IPS DF 4.7 (cell line): ENCODE results near the gene FXN.
"Not testable (repeated sequence)": the region's sequence is repeated elsewhere in the genome, so short reads cannot be mapped to it uniquely, and the experiment has no call there.

Experiments
- DNase-seq: peaks from one replicate; pipeline ENCODE4 v3.0.0-alpha.2; 2013; ENCODE audit warnings: low spot score; ENCODE audit errors: extremely low read depth

The FXN gene

DNA sequence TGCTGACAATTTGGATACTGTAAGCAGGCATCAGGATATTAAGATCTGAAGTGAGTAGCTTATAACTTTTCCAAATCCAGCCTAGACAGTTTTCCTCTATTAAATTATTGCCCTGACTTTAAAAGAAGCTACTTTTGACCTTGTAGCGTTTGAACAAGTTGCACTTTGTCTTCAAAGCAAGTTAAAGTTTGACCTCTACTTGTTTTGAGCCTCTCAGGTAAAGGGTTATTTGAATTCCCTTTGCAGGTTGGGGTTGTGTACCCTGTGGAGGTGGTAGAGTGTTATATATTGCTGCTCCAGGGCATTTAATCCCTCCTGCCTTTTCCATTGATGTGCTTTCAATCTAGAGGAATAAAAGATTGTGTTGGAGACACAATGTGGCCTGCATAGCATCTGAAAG is 30.1 kb downstream of the FXN start:
- DNase-seq = no peak

DNA sequence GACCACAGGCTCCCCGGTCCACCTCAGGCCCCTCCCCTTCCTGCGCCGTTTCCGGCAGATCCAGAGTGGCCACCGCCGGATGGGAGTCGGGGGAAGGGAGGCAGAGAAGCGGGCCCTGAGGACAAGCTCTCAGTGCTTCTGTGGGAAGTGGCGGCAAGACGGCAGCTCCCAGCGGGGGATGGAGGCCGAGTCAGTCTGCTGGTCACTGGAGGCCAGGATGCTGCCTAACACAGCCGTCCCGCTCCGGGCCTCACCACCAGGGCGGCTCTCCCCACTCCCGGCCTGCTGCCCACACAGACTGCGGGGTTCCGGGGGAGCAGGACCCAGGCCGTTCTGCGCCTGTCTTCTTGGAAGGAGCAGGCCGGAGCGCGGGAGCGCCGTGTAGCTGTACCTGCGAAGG is 31.4 kb downstream of the FXN start:
- DNase-seq = no peak

DNA sequence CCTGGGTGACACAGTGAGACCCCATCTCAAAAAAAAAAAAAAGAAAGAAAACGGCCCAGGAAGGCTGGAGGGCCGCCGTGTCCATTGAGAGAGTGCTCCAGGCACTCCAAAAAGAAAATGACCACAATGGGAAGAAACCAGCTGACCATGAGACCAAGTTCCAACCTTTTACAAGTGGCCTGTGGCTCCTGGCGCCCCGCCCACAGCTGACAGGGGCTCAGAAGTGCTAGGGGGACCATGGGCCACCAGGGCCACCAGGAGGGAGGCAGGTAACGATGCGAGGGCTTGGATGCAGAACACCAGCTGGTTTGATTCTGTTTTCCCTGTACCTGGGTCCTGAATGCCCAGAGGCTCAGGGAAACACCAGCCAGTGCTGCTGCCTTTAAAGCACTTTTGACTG is 34.6 kb downstream of the FXN start:
- DNase-seq = no peak

DNA sequence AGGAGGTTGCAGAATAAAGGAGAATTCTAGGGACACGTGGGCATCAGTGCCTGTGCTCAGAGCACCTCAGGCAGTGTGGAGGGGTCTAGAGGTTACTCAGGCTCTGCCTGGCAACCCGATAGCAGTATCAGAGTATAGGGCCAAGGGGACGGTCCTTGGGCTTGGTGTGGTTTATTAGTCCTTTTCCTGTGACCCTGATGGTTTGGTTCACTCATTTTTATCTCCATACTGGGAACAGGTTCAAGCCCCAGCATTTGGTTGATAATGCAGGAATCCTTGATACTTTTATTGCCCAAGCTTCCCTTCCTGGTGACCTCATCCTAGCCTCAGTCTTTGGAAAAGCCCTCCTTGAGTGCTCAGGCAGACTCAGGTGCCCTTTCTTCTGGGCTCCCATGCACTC is 35.5 kb downstream of the FXN start:
- DNase-seq = no peak

DNA sequence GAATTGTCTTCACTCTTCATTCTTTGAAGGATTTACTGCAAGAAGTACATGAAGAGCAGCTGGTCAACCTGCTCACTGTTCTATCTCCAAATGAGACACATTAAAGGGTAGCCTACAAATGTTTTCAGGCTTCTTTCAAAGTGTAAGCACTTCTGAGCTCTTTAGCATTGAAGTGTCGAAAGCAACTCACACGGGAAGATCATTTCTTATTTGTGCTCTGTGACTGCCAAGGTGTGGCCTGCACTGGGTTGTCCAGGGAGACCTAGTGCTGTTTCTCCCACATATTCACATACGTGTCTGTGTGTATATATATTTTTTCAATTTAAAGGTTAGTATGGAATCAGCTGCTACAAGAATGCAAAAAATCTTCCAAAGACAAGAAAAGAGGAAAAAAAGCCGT is 37.6 kb downstream of the FXN start:
- DNase-seq = no peak

DNA sequence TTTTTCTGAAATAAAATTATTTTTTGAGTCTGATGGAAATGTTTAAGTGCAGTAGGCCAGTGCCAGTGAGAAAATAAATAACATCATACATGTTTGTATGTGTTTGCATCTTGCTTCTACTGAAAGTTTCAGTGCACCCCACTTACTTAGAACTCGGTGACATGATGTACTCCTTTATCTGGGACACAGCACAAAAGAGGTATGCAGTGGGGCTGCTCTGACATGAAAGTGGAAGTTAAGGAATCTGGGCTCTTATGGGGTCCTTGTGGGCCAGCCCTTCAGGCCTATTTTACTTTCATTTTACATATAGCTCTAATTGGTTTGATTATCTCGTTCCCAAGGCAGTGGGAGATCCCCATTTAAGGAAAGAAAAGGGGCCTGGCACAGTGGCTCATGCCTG is 39.2 kb downstream of the FXN start:
- DNase-seq = no peak

DNA sequence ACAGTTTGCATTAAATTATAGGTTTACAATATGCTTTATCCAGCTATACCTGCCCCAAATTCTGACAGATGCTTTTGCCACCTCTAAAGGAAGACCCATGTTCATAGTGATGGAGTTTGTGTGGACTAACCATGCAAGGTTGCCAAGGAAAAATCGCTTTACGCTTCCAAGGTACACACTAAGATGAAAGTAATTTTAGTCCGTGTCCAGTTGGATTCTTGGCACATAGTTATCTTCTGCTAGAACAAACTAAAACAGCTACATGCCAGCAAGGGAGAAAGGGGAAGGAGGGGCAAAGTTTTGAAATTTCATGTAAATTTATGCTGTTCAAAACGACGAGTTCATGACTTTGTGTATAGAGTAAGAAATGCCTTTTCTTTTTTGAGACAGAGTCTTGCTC is 41.0 kb downstream of the FXN start:
- DNase-seq = no peak

DNA sequence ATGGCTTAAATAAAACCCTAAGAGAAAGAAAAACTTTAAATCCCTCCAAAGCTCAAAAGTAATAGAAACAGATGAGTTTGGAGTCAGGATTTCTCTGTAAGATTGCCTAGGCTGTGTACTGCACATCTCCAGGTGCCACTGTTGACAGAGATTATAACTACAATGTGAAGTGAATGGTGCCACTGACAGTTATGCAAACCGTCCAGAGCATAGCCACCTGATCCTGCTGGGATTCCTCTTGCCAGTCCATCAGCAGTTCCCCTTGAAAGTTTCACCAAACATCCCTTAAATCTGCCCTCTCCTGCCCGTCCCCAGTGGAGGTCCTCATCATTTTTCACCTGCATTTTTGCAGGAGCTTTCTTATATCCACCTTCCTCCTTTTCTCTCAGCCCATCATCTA is 42.5 kb downstream of the FXN start:
- no peak for DNase-seq

DNA sequence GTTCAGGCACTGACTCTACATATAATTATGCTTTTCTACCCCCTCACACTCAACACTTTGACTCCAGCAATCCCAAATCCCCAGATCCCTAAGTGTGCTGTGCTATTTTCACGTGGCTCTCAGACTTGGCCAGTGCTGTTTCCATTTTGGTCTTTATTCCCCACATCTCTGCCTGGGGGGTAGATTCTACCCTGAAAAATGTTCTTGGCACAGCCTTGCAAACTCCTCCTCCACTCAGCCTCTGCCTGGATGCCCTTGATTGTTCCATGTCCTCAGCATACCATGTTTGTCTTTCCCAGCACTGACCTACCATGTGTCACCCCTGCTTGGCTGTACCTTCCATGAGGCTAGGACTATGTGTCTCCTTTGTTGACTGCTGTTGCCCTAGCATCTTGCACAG is 43.0 kb downstream of the FXN start:
- no peak for DNase-seq

DNA sequence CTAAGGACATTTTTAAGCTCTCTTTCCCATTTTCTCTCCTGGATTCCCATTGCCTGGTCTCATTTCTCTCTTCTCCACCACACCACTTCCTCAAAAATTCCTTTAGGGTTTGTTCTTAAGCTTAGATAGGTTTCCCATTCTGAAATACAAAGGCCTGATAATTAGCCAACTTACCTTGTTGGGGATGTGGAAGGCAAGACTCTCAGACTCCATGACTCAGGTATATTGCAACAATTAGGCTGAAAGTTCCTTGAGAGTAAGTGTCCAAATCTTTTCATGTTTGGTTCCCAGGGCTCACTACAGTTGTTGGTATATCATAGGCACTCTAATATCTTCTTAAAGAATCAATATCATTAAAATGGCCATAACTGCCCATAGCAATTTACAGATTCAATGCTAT is 43.6 kb downstream of the FXN start:
- DNase-seq = no peak

DNA sequence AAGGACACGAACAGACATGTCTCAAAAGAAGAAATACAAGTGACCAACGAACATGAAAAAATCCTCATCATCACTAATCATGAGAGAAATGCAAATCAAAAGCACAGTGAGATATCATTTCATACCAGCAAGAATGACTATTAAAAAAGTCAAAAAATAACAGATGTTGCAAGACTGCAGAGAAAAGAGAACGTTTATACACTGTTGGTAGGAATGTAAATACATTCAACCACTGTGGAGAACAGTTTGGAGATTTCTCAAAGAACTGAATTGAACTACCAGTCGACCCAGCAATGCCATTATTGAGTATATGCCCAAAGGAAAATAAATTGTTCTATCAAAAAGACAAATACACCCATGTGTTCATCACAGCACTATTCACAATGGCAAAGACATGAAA is 45.7 kb downstream of the FXN start:
- DNase-seq = no peak

DNA sequence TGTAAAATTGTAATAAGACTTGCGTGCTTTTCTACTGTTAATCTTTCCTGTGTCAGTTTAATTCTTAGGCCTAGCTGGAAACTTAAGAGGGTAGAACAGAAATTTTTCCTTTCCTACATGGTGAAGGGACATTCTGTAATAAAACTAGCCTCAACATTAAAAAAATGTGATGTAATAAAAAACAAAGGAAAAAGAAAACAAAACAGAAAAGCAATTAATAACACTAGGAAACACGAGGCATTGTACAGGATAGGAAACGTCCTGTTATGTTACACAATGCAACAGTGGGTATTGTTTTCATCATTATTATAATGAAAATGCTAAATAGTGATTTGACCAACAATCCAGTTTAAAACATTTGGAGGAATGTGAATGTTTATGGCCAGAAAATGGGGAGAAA is 47.8 kb downstream of the FXN start:
- no peak for DNase-seq

DNA sequence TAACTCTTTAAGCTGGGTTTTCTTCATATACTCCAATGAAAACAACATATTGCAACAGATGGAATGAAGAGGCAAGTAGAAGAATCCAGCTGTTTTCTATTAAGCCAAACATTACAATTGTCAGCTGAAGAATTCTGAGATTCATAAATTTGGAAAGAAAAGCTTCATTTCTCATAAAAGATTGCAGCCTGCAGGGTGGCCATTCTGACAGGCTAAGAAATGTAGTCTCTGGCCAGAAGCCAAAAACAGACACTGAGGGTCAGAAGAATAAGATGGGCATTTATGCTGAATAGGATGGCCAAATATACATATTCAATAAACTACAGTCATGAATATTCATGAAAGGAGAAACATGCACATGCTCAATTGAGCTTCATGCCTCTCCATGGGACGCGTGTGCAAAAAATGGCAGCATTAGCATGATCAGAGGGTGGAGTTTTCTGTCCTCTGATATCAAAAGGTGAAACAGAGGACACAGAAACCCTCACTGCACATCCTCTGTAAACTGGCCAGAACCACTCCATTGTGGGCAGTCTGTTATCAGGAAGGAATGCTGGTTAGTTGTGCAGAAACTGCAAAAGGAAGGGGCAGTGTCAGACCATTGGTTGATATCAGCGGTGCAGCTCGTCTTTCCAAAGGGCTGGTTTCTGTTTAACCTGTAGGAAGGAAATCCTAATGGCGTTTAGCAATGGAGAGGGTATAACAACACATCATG is 50.2 kb downstream of the FXN start:
- no peak for DNase-seq

DNA sequence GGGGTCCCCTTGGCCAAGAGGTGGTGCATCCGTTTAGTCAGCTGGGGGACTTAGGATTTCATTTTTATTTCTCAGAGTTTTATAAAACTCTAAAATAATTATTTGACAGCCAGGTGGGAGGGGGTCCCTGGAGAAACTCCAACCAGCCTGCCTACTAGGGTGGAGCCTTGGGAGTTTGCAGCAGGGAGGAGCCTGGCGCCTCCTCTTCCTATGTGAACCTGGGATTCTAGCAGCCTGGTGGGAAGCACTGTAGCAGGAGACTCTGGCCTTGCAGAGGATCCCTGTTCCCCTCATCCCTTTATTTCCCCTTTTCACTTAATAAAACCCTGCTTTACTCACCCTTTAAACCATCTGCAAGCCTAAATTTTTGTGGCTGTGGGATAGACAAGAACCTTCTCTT is 50.8 kb downstream of the FXN start:
- no peak for DNase-seq

DNA sequence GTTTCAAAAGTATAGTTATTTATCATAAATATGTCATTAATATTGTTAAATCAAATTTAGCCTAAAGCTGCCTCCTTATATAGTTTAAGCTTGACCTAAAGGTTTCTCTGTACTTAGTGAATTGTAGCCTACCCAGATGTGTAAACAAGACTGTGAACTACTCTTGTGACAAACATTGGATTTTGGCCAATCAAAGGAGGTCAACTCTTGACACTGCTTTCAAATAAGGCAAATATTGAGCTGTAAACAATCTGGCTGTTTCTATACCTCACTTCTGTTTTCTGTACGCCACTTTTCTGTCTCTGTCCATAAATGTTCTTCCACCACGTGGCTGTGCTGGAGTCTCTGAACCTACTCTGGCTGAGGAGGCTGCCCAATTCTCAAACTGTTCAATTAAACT is 51.2 kb downstream of the FXN start:
- no peak for DNase-seq

DNA sequence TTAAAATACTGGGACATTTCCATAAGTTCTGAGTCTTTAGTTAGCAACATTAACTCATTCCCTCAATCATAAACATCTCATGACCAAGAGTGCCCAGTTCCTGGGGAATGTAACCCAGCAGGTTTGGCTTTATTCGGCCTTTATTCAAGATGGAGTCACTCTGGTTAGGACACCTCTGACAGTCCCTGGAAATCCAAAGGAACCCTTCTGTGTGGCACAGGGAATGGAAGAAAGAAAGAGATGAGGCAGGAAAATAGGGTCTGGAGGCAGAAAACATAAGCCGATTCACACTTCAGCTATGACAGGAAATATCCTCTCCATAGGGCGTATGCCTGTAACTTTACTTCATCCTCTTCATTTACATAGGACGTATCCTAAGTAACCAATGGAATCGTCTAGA is 53.5 kb downstream of the FXN start:
- DNase-seq = no peak

DNA sequence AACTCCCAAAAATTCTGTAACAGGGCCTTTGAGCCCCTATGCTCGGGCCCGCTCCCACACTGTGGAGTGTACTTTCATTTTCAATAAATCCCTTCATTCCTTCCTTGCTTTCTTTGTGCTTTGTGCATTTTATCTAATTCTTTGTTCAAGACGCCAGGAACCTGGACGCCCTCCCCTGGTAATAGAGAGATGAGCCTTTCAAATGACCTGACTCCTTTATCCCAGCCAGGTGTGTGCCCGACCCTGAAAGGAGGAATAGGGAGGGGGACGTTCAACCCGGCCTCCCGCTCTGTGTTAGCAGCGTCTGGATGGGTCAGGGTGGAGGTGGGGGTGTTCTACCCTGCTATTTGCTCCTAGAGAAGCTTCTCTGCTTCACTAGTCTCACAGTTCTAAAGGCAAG is 53.9 kb downstream of the FXN start:
- DNase-seq = no peak

DNA sequence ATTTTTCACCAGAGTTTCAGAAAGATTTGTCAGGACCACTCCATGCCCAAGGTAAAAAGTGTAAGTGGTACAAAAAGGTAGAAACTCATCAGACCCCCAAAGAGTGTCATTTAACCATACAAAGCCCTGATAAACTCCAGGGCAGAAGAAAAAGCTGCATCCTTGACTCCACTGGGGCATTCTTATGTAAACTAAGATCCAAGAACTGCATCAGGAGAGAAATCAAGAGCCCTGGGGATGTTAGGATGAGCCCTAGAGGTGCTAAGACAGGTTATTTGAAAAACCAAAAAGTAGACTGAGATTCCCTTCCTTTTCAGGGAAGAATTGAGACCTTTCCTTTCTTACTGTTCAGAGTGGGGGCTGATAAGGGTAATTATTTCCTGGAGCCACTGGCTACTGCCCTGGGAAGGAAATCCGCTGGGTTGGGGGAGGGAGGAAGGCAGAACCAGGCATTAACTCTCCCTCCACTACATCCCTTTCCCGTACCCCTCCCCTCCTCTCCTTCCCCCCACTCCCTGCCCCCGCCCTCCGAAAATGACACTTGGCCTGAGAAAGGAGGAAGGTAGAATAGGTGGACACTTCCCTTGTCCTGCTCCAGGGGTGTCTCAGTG is 54.7 kb downstream of the FXN start:
- no peak for DNase-seq

DNA sequence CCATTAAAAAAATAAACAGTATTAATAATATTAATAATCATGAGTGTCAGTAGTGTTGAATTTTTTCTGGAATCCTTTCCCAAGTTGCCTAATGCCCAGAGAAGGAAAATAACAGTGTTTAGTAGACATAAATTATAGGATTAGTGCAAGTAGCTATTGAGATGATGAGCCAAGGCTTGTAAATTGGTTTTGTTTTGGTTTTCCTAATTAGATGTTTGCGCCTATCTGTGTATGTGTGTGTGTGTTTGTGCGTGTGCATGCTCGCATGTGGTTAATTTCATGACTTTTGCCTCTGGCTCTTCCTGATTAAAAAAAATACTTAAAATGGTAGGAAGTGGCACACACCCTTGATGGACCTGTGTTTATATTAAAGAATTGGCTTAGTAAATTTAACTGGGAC is 55.4 kb downstream of the FXN start:
- DNase-seq = no peak

DNA sequence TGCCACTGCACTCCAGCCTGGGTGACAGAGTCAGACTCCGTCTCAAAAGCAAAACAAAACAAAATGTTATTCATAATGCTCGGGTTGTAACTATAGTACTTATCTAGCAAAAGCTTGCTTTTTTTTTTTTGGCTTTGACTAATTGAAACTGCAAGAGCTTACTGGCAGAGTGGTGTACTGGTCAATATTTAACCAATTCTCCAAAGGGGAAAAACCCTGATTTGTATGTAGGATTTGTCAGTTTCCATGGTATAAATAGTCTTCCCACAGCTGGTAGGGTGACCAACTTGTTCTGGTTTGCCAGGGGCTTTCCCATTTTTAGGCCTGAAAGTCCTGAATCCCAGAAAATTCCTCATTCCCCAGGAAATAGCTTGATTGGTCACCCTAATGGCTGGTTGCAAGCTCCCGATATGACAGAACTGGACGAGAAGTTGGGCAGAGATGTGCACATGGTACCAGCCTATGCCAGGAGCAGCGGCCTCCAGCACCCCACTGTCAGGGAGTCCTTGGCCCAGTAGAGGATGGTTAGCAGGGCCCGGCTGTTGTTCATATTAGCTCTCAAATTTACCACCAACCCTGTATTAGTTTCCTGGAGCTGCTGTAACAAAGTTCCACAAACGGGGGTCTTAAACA is 58.0 kb downstream of the FXN start:
- no peak for DNase-seq

DNA sequence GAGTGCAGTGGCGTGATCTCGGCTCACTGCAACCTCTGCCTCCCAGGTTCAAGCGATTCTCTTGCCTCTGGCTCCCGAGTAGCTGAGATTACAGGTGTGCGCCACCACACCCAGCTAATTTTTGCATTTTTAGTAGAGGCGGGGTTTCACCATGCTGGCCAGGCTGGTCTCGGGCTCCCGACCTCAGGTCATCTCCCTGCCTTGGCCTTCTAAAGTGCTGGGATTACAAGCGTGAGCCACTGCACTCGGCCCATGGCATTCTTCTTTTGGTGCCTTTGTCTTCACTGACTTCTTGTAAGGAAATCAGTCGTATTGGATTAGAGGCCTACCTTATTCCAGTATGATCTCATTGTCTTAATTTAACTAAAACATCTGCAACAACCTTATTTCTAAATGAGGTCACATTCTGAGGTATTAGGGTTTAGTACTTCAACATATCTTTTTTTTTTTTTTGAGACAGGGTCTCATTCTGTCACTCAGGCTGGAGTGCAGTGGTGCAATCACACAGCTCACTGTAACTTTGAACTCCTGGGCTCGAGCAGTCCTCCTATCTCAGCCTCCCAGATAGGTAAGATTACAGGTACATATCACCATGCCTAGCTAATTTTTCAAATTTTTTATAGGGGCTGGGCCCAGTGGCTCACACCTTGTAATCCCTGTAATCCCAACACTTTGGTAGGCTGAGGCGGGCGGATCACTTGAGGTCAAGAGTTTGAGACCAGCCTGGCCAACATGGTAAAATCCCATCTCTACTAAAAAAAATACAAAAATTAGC is 59.0 kb downstream of the FXN start:
- not testable (repeated sequence) for DNase-seq

DNA sequence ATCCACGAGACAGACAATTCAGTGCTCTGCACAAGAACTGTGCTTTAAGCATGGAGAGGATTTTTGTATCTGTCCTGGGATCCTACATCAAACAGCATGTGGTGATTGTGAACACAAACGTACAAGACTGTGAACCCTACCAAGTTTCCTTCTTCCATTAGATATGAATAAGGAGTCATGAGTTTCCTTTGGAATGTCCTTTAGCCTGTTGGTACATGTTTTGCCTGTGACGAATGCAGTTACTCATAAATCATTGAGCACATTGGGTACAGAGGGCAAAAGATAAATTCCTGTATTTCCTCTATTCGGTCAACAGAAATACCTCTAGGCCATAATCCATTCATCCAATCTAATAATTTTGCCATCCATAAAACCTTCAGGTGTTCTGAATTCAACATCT is 61.5 kb downstream of the FXN start:
- DNase-seq = no peak
